Astrocyte (in vitro differentiated cells and primary cell): ENCODE data around the gene MYCN. TPM values are rescaled to one million over a fixed set of nuclear protein-coding genes. Genes with fewer than 3 reads are reported as not detected.

Source experiments
- DNase-seq: peaks from one replicate; pipeline ENCODE4 v3.0.0-alpha.2; 2010; ENCODE audit warnings: low read depth
- FAIRE-seq: peaks from 2 replicates; lab custom pipeline; 2011; peaks lifted over from hg19 to GRCh38; lab: Jason Lieb, UNC
- H2AFZ ChIP-seq: 2 replicates; pipeline ENCODE4 v1.6.0; 2012; ENCODE audit warnings: low read depth, low read length, inconsistent platforms
- H3K27ac ChIP-seq: 2 replicates; pipeline ENCODE4 v1.5.1; 2011; ENCODE audit warnings: low read depth, low read length, inconsistent platforms
- H3K27me3 ChIP-seq: 2 replicates; pipeline ENCODE4 v1.6.0; 2011; ENCODE audit warnings: low read length, inconsistent platforms; ENCODE audit not compliant: insufficient read depth
- H3K36me3 ChIP-seq: 2 replicates; pipeline ENCODE4 v1.5.1; 2011; ENCODE audit warnings: low read length, inconsistent platforms; ENCODE audit not compliant: insufficient read depth
- H3K4me1 ChIP-seq: 2 replicates; pipeline ENCODE4 v1.5.1; 2011; ENCODE audit warnings: low read length, inconsistent platforms; ENCODE audit not compliant: insufficient read depth
- H3K4me2 ChIP-seq: 2 replicates; pipeline ENCODE4 v1.6.0; 2012; ENCODE audit warnings: low read length, inconsistent platforms
- H3K4me3 ChIP-seq: 2 replicates; pipeline ENCODE4 v1.5.1; 2011; ENCODE audit warnings: low read depth, mild to moderate bottlenecking, low read length, inconsistent platforms; ENCODE audit not compliant: insufficient read depth
- H3K79me2 ChIP-seq: 2 replicates; pipeline ENCODE4 v1.6.0; 2012; ENCODE audit warnings: mild to moderate bottlenecking, low read length, inconsistent platforms; ENCODE audit not compliant: insufficient read depth
- H3K9ac ChIP-seq: 2 replicates; pipeline ENCODE4 v1.6.0; 2012; ENCODE audit warnings: mild to moderate bottlenecking, low read length, inconsistent platforms
- H3K9me3 ChIP-seq: 2 replicates; pipeline ENCODE4 v1.5.1; 2012; ENCODE audit warnings: low read depth, mild to moderate bottlenecking, low read length, inconsistent platforms; ENCODE audit not compliant: insufficient read depth
- H4K20me1 ChIP-seq: 2 replicates; pipeline ENCODE4 v1.6.0; 2012; ENCODE audit warnings: low read length, inconsistent platforms; ENCODE audit not compliant: insufficient read depth
- H3K27ac Mint-ChIP-seq: one replicate; pipeline ENCODE4 v1.8.0; 2021; ENCODE audit warnings: mild to moderate bottlenecking, mixed read lengths; ENCODE audit not compliant: unreplicated experiment
- H3K27me3 Mint-ChIP-seq: one replicate; pipeline ENCODE4 v1.8.0; 2021; ENCODE audit warnings: low read depth, mixed read lengths; ENCODE audit not compliant: unreplicated experiment
- H3K36me3 Mint-ChIP-seq: one replicate; pipeline ENCODE4 v1.8.0; 2021; ENCODE audit warnings: low read depth, mixed read lengths; ENCODE audit not compliant: unreplicated experiment
- H3K4me1 Mint-ChIP-seq: one replicate; pipeline ENCODE4 v1.8.0; 2021; ENCODE audit warnings: low read depth, mixed read lengths; ENCODE audit not compliant: unreplicated experiment
- H3K4me3 Mint-ChIP-seq: one replicate; pipeline ENCODE4 v1.8.0; 2021; ENCODE audit warnings: mild to moderate bottlenecking, moderate library complexity, mixed read lengths; ENCODE audit not compliant: unreplicated experiment
- H3K9me3 Mint-ChIP-seq: one replicate; pipeline ENCODE4 v1.8.0; 2021; ENCODE audit warnings: mild to moderate bottlenecking, mixed read lengths; ENCODE audit not compliant: unreplicated experiment
- EZH2 ChIP-seq: IDR thresholded peaks from 2 replicates; pipeline ENCODE4 v1.6.1; 2012; ENCODE audit warnings: mild to moderate bottlenecking, low read length, inconsistent platforms; ENCODE audit not compliant: insufficient read depth
- total RNA-seq: library from RNA; stranded (reverse); gene quantifications from 2 replicates; pipeline ENCODE4 v1.2.1, GENCODE V29; 2021
- TF ChIP-seq, protein P1 (sequence below): IDR thresholded peaks from 2 replicates; pipeline ENCODE4 v1.5.1; 2011; ENCODE audit warnings: low read depth, mild to moderate bottlenecking, inconsistent platforms, low read length, moderate library complexity; ENCODE audit not compliant: insufficient read depth

The MYCN gene
- total RNA-seq, 1 donor from 2014 or later, result 2.6 TPM

DNA sequence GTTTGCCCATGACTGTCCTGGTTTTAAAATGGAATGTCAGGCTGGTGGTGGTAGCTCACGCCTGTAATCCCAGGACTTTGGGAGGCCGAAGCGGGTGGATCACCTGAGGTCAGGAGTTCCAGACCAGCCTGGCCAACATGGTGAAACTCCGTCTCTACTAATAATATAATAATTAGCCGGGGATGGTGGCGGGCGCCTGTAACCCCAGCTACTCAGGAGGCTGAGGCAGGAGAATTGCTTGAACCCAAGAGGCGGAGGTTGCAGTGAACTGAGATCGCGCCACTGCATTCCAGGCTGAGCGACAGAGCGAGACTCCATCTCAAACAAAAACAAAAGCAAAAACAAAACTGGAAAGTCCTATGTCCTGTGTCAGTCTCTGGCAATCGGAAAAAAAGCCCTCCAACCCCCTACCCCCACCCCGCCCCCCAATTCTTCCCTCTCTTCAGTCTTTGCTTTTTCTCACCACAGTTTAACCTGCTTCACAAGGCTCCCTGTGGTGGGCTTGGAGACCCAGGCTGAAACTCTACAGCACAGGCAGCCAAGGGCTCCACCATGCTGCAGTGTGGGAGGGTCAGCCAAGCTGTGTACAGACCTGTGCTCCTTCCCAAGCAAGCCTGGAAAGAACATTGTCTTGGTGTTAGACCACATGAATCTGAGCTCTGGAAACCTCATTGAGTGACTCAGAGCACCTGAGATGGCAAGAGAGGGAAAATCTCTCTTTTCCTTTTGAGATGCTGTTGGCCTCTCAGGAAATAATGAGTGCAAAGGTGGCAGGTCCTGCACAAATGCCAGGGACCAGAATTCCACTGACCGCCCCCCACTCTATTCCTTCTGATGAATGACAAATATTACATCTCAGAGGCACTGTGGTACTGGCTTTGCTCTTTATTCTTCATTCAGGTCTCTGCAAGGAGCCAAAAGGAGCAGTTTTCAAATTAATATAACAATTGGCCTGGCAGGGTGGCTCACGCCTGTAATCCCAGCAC lies 16.7 kb downstream of the MYCN start:
- Histone ChIP-seq H3K9ac (no peak overlapping the region), H4K20me1 (no peaks in the 10 kb centered on the region), H3K27me3 (no peaks in the 10 kb centered on the region), H3K4me2 (no peak overlapping the region), H3K27ac (no peak overlapping the region), H3K9me3 (no peaks in the 10 kb centered on the region), H2AFZ (no peak overlapping the region), H3K79me2 (no peaks in the 10 kb centered on the region), H3K4me3 (no peak overlapping the region), H3K4me1 (no peaks in the 10 kb centered on the region), H3K36me3 (no peaks in the 10 kb centered on the region)
- peaks cover 6% of the 10 kb centered on the region for H3K9me3 Mint-ChIP-seq
- no peaks in the 10 kb centered on the region for H3K4me1 Mint-ChIP-seq
- FAIRE-seq (no peak), DNase-seq (no peak)
- peaks cover 20% of the 10 kb centered on the region for H3K27me3 Mint-ChIP-seq
- TF ChIP-seq, protein P1, sequence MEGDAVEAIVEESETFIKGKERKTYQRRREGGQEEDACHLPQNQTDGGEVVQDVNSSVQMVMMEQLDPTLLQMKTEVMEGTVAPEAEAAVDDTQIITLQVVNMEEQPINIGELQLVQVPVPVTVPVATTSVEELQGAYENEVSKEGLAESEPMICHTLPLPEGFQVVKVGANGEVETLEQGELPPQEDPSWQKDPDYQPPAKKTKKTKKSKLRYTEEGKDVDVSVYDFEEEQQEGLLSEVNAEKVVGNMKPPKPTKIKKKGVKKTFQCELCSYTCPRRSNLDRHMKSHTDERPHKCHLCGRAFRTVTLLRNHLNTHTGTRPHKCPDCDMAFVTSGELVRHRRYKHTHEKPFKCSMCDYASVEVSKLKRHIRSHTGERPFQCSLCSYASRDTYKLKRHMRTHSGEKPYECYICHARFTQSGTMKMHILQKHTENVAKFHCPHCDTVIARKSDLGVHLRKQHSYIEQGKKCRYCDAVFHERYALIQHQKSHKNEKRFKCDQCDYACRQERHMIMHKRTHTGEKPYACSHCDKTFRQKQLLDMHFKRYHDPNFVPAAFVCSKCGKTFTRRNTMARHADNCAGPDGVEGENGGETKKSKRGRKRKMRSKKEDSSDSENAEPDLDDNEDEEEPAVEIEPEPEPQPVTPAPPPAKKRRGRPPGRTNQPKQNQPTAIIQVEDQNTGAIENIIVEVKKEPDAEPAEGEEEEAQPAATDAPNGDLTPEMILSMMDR, result no peak
- TF ChIP-seq EZH2, result no peak
- H3K4me3 Mint-ChIP-seq, result no peak overlapping the region
- no peaks in the 10 kb centered on the region for H3K36me3 Mint-ChIP-seq
- no peak overlapping the region for H3K27ac Mint-ChIP-seq

DNA sequence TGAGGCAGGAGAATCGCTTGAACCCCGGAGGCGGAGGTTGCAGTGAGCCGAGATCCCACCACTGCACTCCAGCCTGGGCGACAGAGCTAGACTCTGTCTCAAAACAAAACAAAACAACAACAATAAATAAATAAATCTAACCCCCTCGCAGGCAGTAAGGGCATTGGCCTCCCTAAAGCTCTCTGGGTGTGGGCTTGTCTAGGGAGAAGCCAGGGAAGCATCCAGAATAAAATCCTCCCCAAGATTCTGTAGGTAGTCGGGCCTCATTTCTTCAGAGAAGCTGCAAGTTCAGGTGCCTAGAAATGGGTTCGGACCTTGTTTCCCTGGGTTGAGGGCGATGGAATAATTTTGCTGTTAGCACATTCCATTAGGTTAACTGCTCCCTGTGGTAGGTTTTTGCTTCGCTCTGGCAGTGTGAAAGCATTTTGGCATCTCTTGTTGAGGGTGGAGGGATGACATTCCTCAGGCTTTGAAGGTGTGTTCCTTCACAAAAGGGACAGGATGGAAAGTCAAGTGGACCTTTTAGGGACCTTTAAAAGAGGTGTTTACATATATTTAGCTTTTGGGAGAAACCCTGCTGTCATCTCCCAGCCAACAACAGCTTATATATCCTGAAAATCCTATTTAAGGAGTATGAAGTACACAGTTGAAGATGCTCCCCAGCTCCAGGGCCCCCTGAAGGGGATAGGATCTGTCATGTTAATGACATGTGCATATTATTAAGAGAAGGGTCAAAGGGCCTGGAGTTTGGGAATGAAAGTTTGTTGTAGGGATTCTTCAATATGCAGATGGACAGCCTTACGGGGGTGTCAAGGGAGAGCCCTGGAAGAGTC lies 17.7 kb downstream of the MYCN start:
- TF ChIP-seq, protein P1, result no peak
- TF ChIP-seq EZH2, result no peak
- Mint-ChIP-seq H3K36me3 (no peaks in the 10 kb centered on the region), H3K4me3 (no peak overlapping the region), H3K27ac (no peak overlapping the region), H3K9me3 (peaks cover 7% of the 10 kb centered on the region), H3K4me1 (no peaks in the 10 kb centered on the region), H3K27me3 (peaks cover 20% of the 10 kb centered on the region)
- Histone ChIP-seq H3K9ac (no peak overlapping the region), H4K20me1 (no peaks in the 10 kb centered on the region), H3K79me2 (no peaks in the 10 kb centered on the region), H3K27ac (no peak overlapping the region), H3K27me3 (no peaks in the 10 kb centered on the region), H3K36me3 (no peaks in the 10 kb centered on the region), H3K4me1 (no peaks in the 10 kb centered on the region), H3K4me2 (no peak overlapping the region), H3K9me3 (no peaks in the 10 kb centered on the region), H2AFZ (no peak overlapping the region), H3K4me3 (no peak overlapping the region)
- no peak for FAIRE-seq
- DNase-seq, result no peak
